Nephron (organoid): ENCODE measurements around the gene FAM3A.

Experiments used
- H3K27ac Mint-ChIP-seq, 3 experiments: 2 replicates each; pipeline ENCODE4 v1.8.0; 2020; ENCODE audit warnings: mixed read lengths in 3 of 3, mild to moderate bottlenecking in 2 of 3, moderate library complexity in 1 of 3
- H3K27me3 Mint-ChIP-seq: 2 replicates; pipeline ENCODE4 v1.8.0; 2021; ENCODE audit warnings: low read depth, mild to moderate bottlenecking, moderate library complexity, mixed read lengths
- H3K36me3 Mint-ChIP-seq: 2 replicates; pipeline ENCODE4 v1.8.0; 2020; ENCODE audit warnings: low read depth, mixed read lengths
- H3K4me1 Mint-ChIP-seq: 2 replicates; pipeline ENCODE4 v1.8.0; 2020; ENCODE audit warnings: mixed read lengths
- H3K4me3 Mint-ChIP-seq, 3 experiments: 2 replicates each; pipeline ENCODE4 v1.8.0; 2020; ENCODE audit warnings: mild to moderate bottlenecking in 3 of 3, mixed read lengths in 3 of 3, moderate library complexity in 2 of 3
- H3K9me3 Mint-ChIP-seq: 2 replicates; pipeline ENCODE4 v1.8.0; 2020; ENCODE audit warnings: mixed read lengths
- CTCF ChIP-seq, 3 experiments: fragments of 200-600 bp; sonication (generic); IDR thresholded peaks; one replicate each; pipeline ENCODE4 v1.5.0; 2021; ENCODE audit warnings: antibody characterized with exemption in 3 of 3; ENCODE audit not compliant: unreplicated experiment in 3 of 3

The FAM3A gene

GRCh38 chrX:154526901-154527675, 11.1 kb upstream of the FAM3A start:
- Mint-ChIP-seq H3K4me1 (peaks cover 15% of the 10 kb centered on the region), H3K27ac (peak overlapping the region; percentile 97 to 99 (median 99)), H3K4me3 (peak overlapping the region; percentile 46 to 71 (median 71)), H3K27me3 (no peaks in the 10 kb centered on the region), H3K36me3 (no peaks in the 10 kb centered on the region), H3K9me3 (peaks cover 9% of the 10 kb centered on the region)
- TF ChIP-seq CTCF (IDR thresholded peaks at IDR 0.05; ENCODE audit: unreplicated experiment in 3 of 3) = peak; percentile 47 to 58 (median 48)

- Mint-ChIP-seq H3K4me3 (no peak overlapping the region), H3K27me3 (no peaks in the 10 kb centered on the region)
- TF ChIP-seq CTCF (IDR thresholded peaks at IDR 0.05; ENCODE audit: unreplicated experiment in 3 of 3) = no peak
Observed at GRCh38 chrX:154525606-154526490, 9.8 kb upstream of the FAM3A start.

GRCh38 chrX:154519389-154519788, 3.4 kb upstream of the FAM3A start:
- no peak for TF ChIP-seq CTCF (IDR thresholded peaks at IDR 0.05; ENCODE audit: unreplicated experiment in 3 of 3)
- Mint-ChIP-seq H3K36me3 (no peaks in the 10 kb centered on the region), H3K4me3 (no peak overlapping the region), H3K4me1 (peaks cover 24% of the 10 kb centered on the region), H3K27me3 (no peaks in the 10 kb centered on the region), H3K27ac (no peak overlapping the region), H3K9me3 (peaks cover 14% of the 10 kb centered on the region)

More at GRCh38 chrX:154525606-154526490, 9.8 kb upstream of the FAM3A start:
- Mint-ChIP-seq H3K4me1 (peaks cover 15% of the 10 kb centered on the region), H3K36me3 (no peaks in the 10 kb centered on the region), H3K9me3 (peaks cover 9% of the 10 kb centered on the region), H3K27ac (peak overlapping the region; percentile 97 to 99 (median 99))

- Mint-ChIP-seq H3K9me3 (peaks cover 16% of the 10 kb centered on the region), H3K4me1 (peaks cover 24% of the 10 kb centered on the region), H3K27ac (peak overlapping the region; percentile 99 to 100 (median 99)), H3K4me3 (peak overlapping the region; percentile 84 to 92 (median 88)), H3K27me3 (no peaks in the 10 kb centered on the region), H3K36me3 (peaks cover 7% of the 10 kb centered on the region)
- no peak for TF ChIP-seq CTCF (IDR thresholded peaks at IDR 0.05; ENCODE audit: unreplicated experiment in 3 of 3)
Observed at GRCh38 chrX:154517101-154517781, 1.2 kb upstream of the FAM3A start.

- Mint-ChIP-seq H3K27me3 (no peaks in the 10 kb centered on the region), H3K27ac (peak overlapping the region; percentile 99 to 100 (median 99)), H3K4me1 (peaks cover 24% of the 10 kb centered on the region), H3K36me3 (peaks cover 7% of the 10 kb centered on the region), H3K9me3 (peaks cover 16% of the 10 kb centered on the region), H3K4me3 (peak overlapping the region; percentile 84 to 92 (median 88))
- no peak for TF ChIP-seq CTCF (IDR thresholded peaks at IDR 0.05; ENCODE audit: unreplicated experiment in 3 of 3)
Observed at GRCh38 chrX:154516656-154517100, 646 bp upstream of the FAM3A start.
